ENCODE results near the gene APOA5. TPM values are rescaled to one million over a fixed set of nuclear protein-coding genes. Genes with fewer than 3 reads are reported as not detected.

The APOA5 gene
- total and polyA plus RNA-seq, 2 of the 13 experiments (the other 11 are each of a cell fraction or from before 2014, with no cell fraction given) = 44.0 to 49.1 TPM

DNA sequence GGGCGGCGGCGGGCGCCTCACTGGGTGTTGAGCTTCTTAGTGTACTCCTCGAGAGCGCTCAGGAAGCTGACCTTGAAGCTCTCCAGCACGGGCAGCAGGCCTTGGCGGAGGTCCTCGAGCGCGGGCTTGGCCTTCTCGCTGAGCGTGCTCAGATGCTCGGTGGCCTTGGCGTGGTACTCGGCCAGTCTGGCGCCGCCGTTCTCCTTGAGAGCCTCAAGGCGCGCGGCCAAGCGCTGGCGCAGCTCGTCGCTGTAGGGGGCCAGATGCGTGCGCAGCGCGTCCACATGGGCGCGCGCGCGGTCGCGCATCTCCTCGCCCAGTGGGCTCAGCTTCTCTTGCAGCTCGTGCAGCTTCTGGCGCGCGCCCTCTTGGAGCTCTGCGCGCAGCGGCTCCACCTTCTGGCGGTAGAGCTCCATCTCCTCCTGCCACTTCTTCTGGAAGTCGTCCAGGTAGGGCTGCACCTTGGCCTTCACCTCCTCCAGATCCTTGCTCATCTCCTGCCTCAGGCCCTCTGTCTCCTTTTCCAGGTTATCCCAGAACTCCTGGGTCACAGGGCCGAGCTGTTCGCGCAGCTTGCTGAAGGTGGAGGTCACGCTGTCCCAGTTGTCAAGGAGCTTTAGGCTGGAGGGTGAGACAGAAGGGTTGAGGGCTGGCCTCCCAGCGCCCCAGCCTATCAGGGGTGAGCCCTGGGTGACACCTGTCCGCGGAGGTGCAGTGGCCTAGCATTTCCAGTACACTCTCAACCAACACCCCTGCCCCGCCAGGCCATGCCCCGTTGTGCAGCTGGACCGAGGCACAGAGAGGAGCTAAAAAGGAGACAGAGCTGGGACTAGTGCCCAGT, 44.3 kb upstream of the APOA5 start (continued):
- TF ChIP-seq, protein P1, sequence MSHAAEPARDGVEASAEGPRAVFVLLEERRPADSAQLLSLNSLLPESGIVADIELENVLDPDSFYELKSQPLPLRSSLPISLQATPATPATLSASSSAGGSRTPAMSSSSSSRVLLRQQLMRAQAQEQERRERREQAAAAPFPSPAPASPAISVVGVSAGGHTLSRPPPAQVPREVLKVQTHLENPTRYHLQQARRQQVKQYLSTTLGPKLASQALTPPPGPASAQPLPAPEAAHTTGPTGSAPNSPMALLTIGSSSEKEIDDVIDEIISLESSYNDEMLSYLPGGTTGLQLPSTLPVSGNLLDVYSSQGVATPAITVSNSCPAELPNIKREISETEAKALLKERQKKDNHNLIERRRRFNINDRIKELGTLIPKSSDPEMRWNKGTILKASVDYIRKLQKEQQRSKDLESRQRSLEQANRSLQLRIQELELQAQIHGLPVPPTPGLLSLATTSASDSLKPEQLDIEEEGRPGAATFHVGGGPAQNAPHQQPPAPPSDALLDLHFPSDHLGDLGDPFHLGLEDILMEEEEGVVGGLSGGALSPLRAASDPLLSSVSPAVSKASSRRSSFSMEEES (CRISPR knock-in tag; IDR thresholded peaks at IDR 0.05) = peak; percentile 41; the same call in 1 of the 2 replicates
- TF ChIP-seq NFIB (CRISPR knock-in tag; IDR thresholded peaks at IDR 0.05; ENCODE audit: borderline replicate concordance) (no peak), MBNL3 (CRISPR knock-in tag; conservative IDR thresholded peaks at IDR 0.05) (no peak), ZNF264 (CRISPR knock-in tag; IDR thresholded peaks at IDR 0.05) (no peak), ZNF543 (CRISPR knock-in tag; IDR thresholded peaks at IDR 0.05) (no peak), ZNF766 (CRISPR knock-in tag; IDR thresholded peaks at IDR 0.05; ENCODE audit: borderline replicate concordance) (no peak), ATRX (CRISPR knock-in tag; IDR thresholded peaks at IDR 0.05; ENCODE audit: borderline replicate concordance) (no peak), BATF2 (CRISPR knock-in tag; IDR thresholded peaks at IDR 0.05) (no peak), MLXIP (CRISPR knock-in tag; IDR thresholded peaks at IDR 0.05; ENCODE audit: borderline replicate concordance) (no peak), ZSCAN25 (CRISPR knock-in tag; IDR thresholded peaks at IDR 0.05) (peak; percentile 5), ZSCAN22 (CRISPR knock-in tag; IDR thresholded peaks at IDR 0.05) (no peak), HNRNPLL (IDR thresholded peaks at IDR 0.05; ENCODE audit: low read depth, low read length, poor library complexity, severe bottlenecking) (no peak), DPF2 (CRISPR knock-in tag; IDR thresholded peaks at IDR 0.05; ENCODE audit: borderline replicate concordance, low read depth) (no peak), HOXA5 (CRISPR knock-in tag; IDR thresholded peaks at IDR 0.05) (0 out of 2 replicates have a peak, but pooled peaks have one; percentile 23)
- TF ChIP-seq, protein P2, sequence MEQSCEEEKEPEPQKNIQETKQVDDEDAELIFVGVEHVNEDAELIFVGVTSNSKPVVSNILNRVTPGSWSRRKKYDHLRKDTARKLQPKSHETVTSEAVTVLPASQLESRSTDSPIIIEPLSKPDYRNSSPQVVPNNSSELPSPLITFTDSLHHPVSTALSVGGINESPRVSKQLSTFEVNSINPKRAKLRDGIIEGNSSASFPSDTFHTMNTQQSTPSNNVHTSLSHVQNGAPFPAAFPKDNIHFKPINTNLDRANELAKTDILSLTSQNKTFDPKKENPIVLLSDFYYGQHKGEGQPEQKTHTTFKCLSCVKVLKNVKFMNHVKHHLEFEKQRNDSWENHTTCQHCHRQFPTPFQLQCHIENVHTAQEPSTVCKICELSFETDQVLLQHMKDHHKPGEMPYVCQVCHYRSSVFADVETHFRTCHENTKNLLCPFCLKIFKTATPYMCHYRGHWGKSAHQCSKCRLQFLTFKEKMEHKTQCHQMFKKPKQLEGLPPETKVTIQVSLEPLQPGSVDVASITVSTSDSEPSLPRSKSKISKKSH (CRISPR knock-in tag; IDR thresholded peaks at IDR 0.05; ENCODE audit: borderline replicate concordance) = peak; percentile 6; the same call in 1 of the 2 replicates
- TF ChIP-seq, protein P3, sequence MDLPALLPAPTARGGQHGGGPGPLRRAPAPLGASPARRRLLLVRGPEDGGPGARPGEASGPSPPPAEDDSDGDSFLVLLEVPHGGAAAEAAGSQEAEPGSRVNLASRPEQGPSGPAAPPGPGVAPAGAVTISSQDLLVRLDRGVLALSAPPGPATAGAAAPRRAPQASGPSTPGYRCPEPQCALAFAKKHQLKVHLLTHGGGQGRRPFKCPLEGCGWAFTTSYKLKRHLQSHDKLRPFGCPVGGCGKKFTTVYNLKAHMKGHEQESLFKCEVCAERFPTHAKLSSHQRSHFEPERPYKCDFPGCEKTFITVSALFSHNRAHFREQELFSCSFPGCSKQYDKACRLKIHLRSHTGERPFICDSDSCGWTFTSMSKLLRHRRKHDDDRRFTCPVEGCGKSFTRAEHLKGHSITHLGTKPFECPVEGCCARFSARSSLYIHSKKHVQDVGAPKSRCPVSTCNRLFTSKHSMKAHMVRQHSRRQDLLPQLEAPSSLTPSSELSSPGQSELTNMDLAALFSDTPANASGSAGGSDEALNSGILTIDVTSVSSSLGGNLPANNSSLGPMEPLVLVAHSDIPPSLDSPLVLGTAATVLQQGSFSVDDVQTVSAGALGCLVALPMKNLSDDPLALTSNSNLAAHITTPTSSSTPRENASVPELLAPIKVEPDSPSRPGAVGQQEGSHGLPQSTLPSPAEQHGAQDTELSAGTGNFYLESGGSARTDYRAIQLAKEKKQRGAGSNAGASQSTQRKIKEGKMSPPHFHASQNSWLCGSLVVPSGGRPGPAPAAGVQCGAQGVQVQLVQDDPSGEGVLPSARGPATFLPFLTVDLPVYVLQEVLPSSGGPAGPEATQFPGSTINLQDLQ (CRISPR knock-in tag; IDR thresholded peaks at IDR 0.05) = no peak
- TF ChIP-seq, protein P4, sequence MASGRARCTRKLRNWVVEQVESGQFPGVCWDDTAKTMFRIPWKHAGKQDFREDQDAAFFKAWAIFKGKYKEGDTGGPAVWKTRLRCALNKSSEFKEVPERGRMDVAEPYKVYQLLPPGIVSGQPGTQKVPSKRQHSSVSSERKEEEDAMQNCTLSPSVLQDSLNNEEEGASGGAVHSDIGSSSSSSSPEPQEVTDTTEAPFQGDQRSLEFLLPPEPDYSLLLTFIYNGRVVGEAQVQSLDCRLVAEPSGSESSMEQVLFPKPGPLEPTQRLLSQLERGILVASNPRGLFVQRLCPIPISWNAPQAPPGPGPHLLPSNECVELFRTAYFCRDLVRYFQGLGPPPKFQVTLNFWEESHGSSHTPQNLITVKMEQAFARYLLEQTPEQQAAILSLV (CRISPR knock-in tag; IDR thresholded peaks at IDR 0.05; ENCODE audit: borderline replicate concordance) = 0 out of 2 replicates have a peak, but pooled peaks have one; percentile 29

All from HepG2 (cell line).